Fibroblast of the aortic adventitia (primary cell): Measurements from ENCODE around the gene RAE1. TPM values are rescaled to one million over a fixed set of nuclear protein-coding genes. Genes with fewer than 3 reads are reported as not detected.
"Not testable (repeated sequence)": the region's sequence is repeated elsewhere in the genome, so short reads cannot be mapped to it uniquely, and the experiment has no call there.

Experiments
- DNase-seq: peaks from one replicate; pipeline ENCODE4 v3.0.0-alpha.2; 2010; ENCODE audit warnings: low read depth
- H3K4me3 ChIP-seq: 2 replicates; pipeline ENCODE4 v1.5.1; 2011; ENCODE audit warnings: low read depth, mild to moderate bottlenecking, control low read depth, low read length, moderate library complexity
- CTCF ChIP-seq: IDR thresholded peaks from 2 replicates; pipeline ENCODE4 v1.5.1; 2011; ENCODE audit warnings: mild to moderate bottlenecking, low read length, control low read depth, inconsistent platforms; ENCODE audit not compliant: insufficient read depth
- total RNA-seq: library from RNA; depleted of rRNA; stranded (reverse); fragments of >200 nt; gene quantifications from 2 replicates; pipeline ENCODE4 v1.2.3, GENCODE V29; 2012; ENCODE audit warnings: low replicate concordance

RAE1 gene
- total RNA-seq, 1 donor = 24.8 TPM

DNA sequence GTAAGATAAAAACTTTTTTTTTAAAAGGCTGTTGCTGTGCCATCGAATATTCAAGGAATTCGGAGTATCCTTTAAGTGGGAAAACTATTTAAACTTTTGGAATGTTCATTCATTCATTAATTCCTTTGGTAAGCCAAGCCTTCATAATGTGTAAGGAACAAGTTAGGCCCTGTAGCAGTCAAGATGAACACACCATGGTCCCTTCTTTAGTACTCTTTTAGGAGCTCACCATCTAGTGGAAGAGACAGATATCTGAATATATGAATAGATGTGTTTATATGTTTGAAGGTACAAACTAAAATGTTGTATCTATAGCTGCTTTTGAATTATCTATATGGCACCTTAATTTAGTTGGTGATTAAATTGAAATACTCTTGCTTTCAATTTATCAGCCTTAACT is 15.7 kb upstream of the RAE1 start:
- peak; percentile 12 for DNase-seq
- no peak for TF ChIP-seq CTCF
- H3K4me3 ChIP-seq = no peak overlapping the region

DNA sequence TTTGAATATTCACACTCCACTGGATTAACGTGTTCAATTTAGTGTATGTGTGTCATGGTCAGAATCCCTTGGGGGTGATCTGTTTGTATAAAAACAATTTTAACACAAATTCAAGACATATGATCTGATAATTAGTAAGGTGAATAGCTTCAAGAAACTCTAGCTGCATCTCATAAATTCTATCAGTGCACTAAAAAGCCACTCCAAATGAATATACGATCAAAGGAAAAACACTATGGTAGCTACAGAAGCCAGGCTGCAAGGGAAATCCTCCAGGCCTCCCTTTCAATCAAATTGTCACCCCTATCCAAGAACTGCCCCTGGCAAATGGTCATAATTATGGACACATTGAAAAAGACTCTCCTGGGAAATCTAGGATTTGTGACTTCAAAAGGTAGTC is 9.4 kb upstream of the RAE1 start:
- DNase-seq = no peak
- no peak overlapping the region for H3K4me3 ChIP-seq
- TF ChIP-seq CTCF = no peak

DNA sequence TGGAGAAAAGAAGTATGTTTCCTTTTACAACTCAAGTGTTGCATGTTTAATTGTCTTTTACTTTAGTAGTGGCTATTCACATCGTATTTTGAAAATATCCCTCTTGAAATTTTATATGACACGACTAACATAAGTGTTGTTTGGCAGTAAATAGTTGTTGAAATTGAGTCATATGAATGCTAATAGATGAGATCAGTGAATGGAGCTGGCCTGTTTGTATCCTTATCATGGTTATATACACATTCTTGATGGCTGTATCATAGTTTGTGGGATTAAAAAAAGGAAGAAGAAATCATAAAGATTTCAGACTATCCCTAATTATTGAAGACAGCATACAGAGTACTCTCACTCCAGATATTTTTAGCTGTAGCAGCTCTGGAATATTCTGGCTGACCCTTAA is 8.2 kb upstream of the RAE1 start:
- H3K4me3 ChIP-seq = no peak overlapping the region
- DNase-seq = peak; percentile 49
- TF ChIP-seq CTCF = no peak

DNA sequence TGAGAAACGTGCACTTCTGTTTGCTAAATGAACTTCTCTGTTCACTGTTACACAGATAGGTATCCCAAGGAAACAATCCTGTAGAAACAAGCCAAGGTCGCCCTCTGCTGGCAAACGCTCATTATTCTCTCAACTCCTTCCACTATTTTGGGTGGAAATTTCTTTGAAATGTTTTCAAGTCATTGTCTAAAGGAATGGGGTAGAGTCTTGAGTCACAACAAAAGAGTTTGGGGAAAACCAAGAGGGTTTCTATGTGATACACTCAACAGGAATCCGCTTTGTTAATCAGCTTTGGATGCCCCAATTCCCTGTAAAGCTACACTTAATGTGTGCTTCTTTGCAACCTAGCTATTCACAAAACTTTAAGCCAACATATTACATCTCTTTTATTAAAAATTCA is 4.6 kb upstream of the RAE1 start:
- no peak overlapping the region for H3K4me3 ChIP-seq
- TF ChIP-seq CTCF = peak; percentile 74
- DNase-seq = peak; percentile 96

DNA sequence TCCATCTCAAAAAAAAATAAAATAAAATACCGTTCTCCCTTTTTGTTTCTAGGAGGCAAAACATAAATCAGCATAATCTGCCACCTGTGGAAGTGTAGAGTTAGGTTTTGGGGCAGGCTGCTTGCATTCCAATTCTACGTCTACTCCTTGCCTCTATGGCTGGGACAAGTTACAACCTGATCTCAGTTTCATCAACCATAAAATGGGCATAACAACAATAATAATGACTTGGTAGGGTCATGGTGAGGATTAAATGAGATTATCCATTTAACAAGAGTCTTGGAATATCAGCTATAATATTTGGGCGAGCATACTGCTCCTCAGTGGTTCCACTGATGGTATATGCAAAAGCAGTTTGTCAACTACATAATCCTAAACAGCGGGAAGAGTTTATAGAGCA is 3.7 kb upstream of the RAE1 start:
- no peak for DNase-seq
- TF ChIP-seq CTCF = no peak
- H3K4me3 ChIP-seq = no peak overlapping the region

DNA sequence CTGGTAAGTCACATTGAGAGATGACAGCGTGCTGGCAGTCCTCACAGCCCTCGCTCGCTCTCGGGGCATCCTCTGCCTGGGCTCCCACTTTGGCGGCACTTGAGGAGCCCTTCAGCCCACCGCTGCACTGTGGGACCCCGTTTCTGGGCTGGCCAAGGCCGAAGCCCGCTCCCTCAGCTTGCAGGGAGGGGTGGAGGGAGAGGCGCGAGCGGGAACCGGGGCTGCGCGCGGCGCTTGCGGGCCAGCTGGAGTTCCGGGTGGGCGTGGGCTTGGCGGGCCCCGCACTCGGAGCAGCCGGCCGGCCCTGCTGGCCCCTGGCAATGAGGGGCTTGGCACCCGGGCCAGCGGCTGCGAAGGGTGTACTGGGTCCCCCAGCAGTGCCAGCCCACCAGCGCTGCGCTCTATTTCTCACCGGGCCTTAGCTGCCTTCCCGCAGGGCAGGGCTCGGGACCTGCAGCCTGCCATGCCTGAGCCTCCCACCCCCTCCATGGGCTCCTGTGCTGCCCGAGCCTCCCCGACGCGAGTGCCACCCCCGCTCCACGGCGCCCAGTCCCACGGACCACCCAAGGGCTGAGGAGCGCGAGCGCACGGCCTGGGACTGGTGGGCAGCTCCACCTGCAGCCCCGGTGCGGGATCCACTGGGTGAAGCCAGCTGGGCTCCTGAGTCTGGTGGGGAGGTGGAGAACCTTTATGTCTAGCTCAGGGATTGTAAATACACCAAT is 2.7 kb upstream of the RAE1 start:
- H3K4me3 ChIP-seq, DNase-seq: not testable (repeated sequence)

DNA sequence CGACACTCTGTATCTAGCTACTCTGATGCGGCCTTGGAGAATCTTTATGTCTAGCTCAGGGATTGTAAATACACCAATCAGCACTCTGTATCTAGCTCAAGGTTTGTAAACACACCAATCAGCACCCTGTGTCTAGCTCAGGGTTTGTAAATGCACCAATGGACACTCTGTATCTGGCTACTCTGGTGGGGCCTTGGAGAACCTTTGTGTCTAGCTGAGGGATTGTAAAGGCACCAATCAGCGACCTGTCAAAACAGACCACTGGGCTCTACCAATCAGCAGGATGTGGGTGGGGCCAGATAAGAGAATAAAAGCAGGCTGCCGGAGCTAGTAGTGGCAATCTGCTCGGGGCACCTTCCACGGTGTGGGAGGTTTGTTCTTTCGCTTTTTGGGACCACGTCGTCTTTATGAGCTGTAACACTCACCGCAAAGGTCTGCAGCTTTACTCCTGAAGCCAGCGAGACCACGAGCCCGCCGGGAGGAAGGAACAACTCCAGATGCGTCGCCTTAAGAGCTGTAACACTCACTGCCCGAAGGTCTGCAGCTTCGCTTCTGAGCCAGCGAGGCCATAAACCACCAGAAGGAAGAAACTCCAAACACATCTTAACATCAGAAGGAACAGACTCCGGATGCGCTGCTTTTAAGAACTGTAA is 2.0 kb upstream of the RAE1 start:
- H3K4me3 ChIP-seq, DNase-seq: not testable (repeated sequence)

- peak; percentile 11 for DNase-seq
- TF ChIP-seq CTCF = no peak
- H3K4me3 ChIP-seq = no peak overlapping the region
These were observed 859 bp upstream of the RAE1 start for GRCh38 chr20:57350081-57350710.

DNA sequence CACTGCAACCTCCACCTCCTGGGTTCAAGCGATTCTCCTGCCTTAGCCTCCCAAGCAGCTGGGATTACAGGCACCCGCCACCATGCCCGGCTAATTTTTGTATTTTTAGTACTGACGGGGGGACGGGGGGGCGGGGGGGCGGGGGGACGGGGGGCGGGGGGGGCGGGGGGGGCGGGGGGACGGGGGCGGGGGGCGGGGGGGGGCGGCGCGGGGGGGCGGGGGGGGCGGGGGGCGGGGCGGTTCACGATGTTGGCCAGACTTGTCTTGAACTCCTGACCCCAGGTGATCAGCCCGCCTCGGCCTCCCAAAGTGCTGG is 371 bp upstream of the RAE1 start:
- H3K4me3 ChIP-seq = peak overlapping the region; percentile 87
- DNase-seq = not testable (repeated sequence)
